Right lung (tissue), 5 donors: ENCODE results near the gene GPRC5A. TPM values are rescaled to one million over a fixed set of nuclear protein-coding genes. Genes with fewer than 3 reads are reported as not detected.

ENCODE experiments used
- DNase-seq, 2 donors: peaks; one replicate each; pipeline ENCODE4 v3.0.0-alpha.2; 2013
- polyA plus RNA-seq, 5 donors: library from polyadenylated mRNA; unstranded; fragments of 120-200 nt; gene quantifications; one replicate each; pipeline versions ENCODE4 v1.2.1 to v1.2.3, GENCODE V29; 2013; ENCODE audit warnings: inconsistent platforms in 1 of 5, low replicate concordance in 1 of 5; ENCODE audit not compliant: insufficient read length in 5 of 5, insufficient read depth in 1 of 5

Gene GPRC5A
- polyA plus RNA-seq, 5 donors, result 8.8 to 25.0 (median 13.9) TPM

DNA sequence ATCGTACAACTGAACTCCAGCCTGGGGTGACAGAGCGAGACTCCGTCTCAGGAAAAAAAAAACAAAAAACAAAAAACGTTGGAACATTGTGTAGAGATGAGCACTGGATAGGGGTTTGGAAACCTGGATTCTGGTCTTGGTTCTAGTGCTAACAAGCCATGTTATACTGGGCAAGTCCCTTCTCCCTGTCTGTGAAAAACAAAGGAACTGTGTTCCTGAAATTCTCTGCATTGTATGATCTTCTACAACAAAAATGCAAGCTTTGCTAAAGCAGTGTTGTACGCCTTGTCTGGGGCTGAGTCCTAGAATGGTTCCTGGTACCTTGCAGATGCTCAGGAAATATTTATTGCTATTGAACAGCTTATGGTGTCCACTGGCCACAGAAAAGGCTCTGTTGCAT, 47.2 kb downstream of the GPRC5A start:
- no peak for DNase-seq

DNA sequence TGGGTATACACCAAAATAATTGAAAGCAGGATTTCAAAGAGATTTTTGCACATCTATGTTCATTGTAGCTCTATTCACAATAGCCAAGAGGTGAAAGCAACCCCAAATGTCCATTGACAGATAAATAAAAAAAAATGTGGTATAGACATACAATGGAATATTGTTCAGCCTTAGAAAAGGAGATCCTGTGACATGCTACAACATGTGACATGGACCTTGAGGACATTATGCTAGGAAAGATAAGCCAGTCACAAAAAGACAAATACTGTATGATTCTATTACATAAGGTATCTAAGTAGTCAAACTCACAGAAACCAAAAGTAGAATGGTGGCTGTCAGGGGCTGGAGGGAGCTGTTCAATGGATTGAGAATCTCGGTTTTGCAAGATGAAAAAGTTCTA, 48.5 kb downstream of the GPRC5A start:
- no peak for DNase-seq

DNA sequence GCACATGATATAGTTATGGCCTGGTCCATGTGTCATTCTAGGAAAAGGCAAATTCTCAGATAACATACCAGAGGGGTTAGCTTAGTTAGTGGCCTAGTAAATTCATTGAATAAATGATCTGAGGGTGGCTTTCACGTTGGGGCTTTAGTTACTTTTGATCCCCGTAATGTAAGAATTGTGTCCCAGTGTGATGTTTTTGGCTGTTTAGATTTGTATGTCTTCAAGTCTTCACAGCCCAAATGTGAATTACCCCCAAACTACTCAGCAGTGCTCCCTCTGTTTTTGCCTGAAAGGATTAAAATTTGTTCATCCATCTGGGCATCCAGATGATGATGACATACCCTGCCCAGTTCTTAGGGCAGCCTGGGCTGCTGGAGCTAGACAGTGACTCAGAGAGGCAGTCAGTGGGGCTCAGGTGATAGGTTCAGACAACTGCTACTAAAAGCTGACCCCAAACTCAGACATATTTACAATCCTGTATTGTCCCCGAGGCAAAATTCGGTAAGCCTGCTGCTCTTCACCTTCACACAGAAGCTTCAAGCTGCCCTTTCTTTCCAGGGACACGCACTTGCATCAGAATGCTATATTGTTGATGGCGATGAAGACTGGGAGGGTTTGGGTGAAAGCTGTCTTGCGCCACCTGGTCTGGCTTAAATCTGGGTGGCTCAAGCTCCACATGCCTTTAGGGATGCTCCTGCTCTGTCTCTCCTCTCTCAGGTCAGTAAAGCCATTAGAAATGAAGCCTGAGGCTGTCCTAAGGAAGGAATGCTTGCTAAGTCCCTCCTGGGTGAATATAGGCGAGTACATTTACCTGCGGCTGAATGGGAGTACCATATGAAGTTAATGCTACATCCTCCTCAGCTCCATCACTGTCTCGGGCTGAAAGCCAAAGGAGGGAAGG, 50.3 kb downstream of the GPRC5A start:
- no peak for DNase-seq

DNA sequence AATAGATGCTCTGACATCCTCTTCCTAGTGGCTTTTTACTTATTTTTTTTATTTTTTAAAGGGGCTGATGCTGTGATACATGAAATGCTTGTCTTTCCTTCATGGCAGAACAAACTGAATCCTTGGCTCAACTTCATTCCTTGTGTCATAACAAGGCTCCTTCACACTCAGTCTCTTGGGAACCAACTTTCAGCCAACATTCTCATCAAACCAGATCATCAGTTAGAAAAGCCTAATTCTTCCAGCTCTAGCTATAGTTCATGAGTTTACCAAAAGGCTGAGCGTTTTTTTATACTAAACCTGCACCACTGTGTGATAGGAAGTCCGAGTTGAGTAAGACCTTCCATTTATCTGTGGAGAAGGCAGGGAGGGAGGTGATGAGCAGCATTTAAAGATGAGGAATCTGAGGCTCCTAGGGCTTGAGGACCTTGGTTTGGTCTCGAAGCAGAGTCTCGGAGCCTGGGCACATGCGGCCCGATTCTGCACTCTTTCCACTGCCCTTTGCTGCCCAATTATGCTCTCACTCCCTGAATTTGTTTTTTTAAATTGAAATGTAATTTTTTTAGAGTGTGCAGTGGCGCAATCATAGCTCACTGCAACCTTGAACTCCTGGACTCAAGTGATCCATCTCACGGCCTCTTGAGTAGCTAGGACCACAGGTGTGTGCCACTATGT, 52.4 kb downstream of the GPRC5A start:
- DNase-seq, result no peak

DNA sequence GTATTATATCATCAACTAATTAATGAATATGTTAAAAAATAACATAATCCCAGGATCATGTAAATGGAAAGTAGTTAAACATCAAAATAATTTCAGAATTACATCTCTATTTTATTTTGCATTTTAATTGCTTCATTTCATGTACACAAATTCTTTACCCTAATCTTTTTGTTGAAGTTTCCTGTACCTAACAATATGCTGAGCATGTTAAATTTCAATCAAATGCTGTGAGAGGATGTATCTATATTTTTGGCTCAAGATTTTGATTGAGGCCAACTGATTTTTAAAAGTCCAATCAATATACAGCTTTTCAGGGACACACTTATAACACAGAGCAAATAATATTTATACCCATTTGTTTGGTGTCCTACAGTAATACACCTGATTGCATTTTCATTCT, 54.2 kb downstream of the GPRC5A start:
- DNase-seq, result no peak

DNA sequence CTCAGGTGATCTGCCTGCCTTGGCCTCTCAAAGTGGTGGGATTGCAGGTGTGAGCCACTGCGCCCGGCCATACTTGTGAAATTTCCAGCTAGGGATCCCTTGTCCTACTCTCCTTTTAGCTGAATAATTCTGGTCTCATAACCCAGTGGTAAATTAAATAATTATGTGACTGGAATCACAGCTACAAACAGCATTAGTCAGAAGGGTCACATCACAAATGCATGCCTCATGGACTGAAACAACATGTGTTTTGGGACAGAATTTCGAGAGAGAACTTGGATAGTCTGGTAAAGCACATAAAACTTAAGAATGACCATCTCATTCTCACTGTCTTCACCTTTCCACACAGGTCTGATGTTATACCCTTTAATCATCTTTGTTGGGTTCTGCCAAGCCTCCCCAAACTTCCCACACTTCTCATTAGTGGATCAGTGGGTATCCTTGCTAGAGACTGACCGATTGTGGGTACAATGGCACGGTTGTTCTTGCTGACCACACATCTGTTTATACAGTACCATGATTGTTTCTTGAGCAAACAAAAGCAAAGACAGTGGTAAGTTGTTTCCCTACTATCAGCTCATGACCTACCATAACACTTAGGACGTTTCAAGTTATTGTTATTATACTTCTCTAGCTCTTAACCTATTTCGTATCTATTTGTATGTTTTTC, 55.5 kb downstream of the GPRC5A start:
- DNase-seq, result no peak

DNA sequence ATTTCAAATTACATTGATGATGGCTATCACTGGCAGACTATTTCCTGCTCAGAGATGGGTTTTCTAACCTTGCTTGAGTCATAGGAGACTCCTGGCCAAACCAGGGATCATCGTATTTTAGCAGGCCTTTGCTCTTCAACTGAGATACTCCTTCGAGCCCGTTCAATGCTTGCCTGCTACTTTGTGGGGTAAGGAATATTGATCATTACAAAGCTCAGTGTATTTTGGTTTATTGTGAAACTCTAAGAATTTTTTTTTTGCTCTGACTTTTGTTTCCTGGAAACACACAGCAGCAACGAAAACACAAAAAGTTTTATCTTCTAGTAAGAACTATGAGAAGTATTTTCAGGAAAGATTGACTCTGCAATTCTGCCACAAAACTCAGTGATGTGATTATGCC, 56.5 kb downstream of the GPRC5A start:
- DNase-seq, result no peak

DNA sequence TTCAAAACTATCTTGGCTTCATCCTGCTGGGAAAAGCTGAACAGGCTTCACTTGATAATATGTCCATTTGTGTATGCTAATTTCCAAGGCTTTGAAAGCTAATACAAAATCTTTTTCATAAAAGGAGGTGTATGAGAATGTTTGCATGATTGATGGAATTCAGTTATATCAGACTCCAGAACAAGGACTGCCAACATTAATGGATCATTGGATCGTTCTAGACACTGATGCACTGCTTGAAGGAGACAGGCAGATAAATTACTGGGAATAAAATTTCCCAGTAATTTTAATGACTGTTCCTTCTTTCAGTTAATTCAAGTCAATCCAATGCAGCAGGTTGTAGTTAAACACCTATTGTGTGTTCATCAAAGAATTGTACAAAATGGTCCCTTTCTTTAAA, 60.1 kb downstream of the GPRC5A start:
- DNase-seq, result no peak

DNA sequence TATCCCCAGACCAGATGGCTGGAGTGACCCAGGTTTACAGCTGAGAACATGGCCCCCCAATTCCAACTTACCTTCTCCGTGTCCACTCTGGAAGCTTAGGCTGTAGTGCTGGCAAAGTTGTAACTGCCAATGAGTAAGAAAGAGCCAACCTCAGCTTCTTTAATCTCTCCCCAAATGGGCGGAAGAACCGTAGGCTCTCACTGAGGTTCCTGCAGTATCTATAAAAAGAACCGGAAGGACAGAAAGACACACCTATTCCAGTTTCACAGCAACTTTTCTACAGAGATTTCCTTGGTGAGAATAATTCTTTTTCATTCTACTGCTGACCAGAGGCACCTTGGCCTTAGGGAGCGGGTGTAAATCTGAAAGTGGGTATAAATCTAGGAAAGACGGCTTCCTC, 60.7 kb downstream of the GPRC5A start, which contains the start of gene GPRC5D:
Gene GPRC5D, minus strand, starts transcription at position 135 of the 400 bp plus-strand sequence. CDS start 1,786 bp downstream, outside the sequence.
- no peak for DNase-seq

DNA sequence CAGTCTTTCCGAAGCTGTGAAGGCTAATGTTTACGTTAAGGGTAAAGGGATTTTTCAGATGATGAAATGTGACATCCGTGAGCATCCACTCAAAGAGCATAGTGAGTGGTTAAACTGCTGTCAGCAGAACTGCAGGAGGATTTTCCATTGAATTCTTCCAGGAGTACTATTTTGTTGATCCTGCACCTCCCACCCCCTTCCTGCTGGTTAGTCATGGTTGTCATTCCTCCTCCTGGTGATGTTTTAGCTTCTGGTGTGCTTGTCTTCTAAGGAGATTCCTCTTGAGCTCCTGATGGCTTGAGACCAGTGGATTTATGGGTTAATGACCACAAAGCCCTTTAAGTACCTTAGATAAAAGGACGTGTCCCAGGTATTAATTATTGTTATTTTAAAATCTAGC, 63.0 kb downstream of the GPRC5A start:
- no peak for DNase-seq

DNA sequence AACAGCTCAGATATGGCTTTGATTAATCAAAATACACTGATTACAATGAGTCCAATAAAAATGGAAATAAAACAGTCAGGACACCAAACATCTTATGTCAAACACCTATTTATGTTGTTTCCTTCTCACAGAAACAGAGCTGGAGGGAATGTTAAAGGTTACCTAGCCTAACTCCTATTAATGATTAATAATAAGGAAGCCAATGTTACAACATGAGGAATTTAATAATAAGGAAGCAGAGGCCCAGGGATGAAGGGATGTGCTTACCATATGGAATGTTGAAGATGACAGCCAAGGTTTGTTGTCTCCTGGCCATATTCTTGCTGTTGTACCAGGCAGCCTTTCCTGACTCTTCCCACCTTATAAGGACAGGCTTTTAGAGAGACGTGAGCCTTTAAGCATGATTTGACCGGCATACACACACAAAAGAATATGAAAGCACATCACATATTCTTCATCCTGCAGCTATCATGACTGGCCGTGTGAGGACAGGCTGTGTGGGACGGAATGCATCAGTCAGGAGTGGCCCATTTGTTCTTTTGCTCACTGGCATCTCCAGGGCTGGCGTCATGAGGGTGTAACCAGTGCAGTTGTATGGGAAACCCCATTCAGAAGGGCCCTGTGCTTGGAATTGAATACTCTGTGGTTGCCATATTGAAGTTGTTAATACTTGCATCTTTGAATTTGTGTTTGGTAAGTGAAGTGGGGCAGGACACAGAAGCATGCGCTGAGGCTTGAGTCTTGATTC, 63.7 kb downstream of the GPRC5A start:
- DNase-seq, result no peak

DNA sequence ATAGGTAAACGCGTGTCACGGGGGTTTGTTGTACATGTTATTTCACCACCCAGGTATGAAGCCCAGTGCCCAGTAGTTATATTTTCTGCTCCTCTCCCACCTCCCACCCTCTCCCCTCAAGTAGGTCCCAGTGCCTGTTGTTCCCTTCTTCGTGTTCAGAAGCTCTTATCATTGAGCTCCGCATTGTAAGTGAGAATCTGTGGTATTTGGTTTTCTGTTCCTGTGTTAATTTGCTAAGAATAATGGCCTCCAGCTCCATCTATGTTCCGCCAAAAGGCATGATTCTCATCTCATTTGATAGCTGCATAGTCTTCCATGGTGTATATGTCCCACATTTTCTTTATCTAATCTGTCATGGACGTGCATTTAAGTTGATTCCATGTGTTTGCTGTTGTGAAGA, 67.5 kb downstream of the GPRC5A start:
- DNase-seq, result no peak

DNA sequence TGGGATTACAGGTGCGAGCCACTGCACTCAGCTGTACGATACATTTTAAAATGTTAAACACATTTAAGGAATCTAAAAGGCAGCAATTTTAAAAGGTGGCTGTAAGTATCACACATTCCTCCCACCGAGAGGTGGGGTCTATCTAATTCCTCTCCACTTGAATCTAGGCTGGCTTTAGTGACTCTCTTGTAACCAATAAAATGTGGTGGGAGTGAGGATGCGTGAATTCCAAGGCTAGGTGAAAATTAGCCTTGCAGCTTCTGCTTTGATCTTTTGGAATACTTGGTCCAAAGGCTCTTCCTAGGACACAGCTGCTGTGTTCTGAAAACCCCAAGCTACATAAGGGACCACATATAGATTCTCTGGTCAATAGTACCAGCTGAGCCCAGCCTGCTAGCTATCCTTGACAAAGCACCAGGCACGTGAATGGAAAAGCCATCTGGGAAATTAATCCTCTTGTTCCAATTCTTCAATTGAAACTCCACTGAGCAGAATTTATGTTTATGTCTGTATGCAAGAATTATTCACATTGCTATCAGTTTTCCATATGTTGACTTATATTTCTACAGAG, 69.4 kb downstream of the GPRC5A start:
- DNase-seq, result no peak

DNA sequence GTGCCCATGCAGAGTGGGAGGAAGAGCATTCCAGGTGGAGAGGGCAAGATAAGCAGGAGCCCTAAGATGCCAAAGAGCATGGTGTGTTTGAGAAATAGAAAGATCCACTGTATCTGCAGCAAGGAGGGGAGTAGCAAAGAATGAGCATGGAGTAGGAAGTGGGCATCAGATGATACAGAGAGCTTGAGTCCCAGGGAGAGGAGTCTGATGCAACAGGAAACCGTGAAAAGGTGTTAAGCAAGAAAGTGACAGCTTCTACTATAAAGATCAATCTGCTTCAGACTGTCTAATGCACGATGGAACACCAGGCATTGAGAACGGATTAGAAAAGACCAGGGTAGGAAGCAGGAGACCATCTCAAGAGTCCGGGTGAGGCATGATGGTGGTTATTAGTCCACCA, 72.9 kb downstream of the GPRC5A start:
- DNase-seq, result no peak

DNA sequence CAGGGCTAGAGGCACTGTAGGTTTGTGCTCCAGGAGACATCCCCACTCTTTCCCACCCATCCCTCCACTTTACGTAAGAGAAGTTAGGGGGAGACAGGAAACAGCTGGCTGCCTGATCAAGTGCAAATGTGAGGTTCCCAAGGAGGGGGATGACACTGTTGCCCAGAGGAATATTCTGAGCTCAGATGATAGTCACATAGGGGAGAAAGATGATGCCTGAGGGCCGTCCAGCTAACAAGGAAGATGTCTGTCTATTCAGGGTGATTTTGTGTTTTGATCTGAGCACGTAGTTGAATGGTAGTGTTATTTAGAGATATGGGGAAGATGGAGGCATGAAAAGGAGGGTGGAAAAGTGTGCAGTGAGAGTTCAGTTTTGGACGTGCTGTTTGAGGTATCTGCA, 74.5 kb downstream of the GPRC5A start:
- no peak for DNase-seq

Other genes with a start within 250 kb of the GPRC5A start
- gene GPR19, start 195.4 kb upstream of the GPRC5A start, polyA plus RNA-seq, result 1 to 10 TPM in 4 of 5 donors, under 1 TPM in 1; 0.88 to 1.8 (median 1.2) TPM
- 10 to 100 TPM; 59.9 to 69.8 (median 64.7) TPM for gene CDKN1B, start 174.2 kb upstream of the GPRC5A start, polyA plus RNA-seq
- 10 to 100 TPM in 2 of 5 donors, 1 to 10 TPM in 3; 7.3 to 11.9 (median 9.2) TPM for gene APOLD1, start 105.9 kb upstream of the GPRC5A start, polyA plus RNA-seq
- gene DDX47, start 78.2 kb upstream of the GPRC5A start, polyA plus RNA-seq, result 10 to 100 TPM; 69.0 to 87.3 (median 74.0) TPM
- 1 to 10 TPM in 2 of 5 donors, under 1 TPM in 3; 0.70 to 1.6 (median 0.85) TPM for gene GPRC5D, start 60.6 kb downstream of the GPRC5A start, polyA plus RNA-seq
- 10 to 100 TPM; 55.0 to 72.9 (median 63.6) TPM for gene HEBP1, start 108.7 kb downstream of the GPRC5A start, polyA plus RNA-seq
- 1 to 10 TPM; 7.6 to 9.6 (median 8.7) TPM for gene FAM234B, start 152.8 kb downstream of the GPRC5A start, polyA plus RNA-seq
- 1 to 10 TPM in 1 of 5 donors, under 1 TPM in 4; 0.49 to 1.0 (median 0.69) TPM for gene GSG1, start 212.1 kb downstream of the GPRC5A start, polyA plus RNA-seq